Myocyte (in vitro differentiated cells): ENCODE data around the gene KRT78. TPM values are rescaled to one million over a fixed set of nuclear protein-coding genes. Genes with fewer than 3 reads are reported as not detected.

Experiments used
- DNase-seq: peaks from one replicate; pipeline ENCODE4 v3.0.0-alpha.2; 2012; ENCODE audit warnings: low read depth
- total RNA-seq: library from RNA; depleted of rRNA; stranded (reverse); fragments of >200 nt; gene quantifications from 2 replicates; pipeline ENCODE4 v1.2.3, GENCODE V29; 2014

Gene KRT78
- total RNA-seq, 1 donor from 2014 or later, result not detected

DNA sequence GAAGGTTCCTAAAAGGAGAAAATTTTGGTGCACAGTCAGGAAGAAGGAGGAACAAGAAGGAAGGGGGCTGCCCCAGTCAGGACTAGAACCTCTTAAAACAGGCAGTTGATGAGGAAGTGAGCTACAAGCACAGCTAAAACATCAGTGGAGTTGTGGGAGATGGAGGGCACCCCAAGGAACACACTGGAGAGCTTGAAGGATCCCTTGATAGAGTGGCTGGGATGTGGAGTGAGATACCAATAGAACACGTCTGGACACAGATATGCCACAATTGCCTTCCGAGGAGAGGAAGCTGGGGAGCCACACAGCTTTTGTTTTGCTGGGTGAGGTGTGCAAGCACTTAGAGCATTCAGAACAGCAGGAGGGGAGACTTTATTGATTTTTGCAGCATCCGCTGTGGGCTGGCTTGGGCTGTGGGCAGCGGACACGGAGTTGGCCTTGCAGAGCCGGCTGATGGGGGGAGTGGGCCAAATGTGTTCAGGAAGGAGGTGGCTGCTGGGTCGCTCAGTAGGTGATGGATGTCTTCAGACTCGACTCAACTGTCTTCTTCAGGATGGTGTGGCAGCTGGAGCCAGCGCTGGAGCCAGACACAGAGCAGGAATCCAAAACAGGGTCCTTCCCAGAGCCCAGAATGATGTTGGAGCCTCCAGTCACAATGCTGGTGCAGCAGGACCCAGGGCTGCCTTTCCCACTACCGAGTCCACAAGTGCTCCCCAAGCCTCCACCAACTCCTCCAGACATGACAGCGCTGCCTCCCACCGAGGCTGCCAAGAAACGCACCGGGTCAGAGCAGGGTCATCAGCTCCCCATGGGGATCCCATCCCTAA lies 10.0 kb downstream of the KRT78 start:
- DNase-seq, result no peak

DNA sequence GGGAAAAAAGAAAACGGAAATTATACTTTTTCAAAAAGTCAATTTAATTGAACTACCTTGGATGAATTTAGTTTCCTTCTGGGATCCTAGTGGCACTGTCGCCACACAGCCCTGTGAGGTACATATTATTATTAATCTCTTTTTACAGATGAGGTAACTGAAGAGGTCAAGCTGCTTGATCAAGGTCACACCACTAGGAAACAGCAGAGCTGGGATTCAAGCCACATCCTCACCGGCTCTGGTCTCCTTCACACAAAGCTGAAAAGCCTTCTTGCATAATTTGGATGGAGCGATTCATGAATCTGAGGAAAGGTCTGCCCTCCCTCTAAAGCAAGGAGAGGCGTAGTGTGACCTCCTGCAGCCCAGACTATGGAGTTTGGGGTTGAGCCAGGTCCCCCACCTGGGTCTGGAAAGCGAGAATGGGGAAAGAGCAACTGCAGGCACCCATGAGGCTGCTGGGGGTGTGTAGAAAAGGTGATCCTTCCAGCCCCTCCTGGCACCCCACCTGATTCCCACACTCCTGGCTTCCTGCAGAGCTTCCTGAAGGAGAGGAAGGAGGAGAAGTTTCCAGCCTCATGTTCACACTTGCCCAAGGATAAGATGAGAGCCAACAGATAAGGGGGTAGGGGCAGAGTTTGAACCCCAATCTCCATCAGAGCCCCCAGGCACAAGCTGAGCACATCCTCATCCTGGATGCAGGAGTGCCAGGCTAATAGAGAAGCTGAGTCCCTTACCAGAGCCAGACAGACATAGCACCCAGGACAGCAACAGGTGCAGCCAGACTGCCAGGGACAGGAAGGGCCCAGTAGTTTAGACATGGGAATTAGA lies 10.8 kb downstream of the KRT78 start:
- DNase-seq, result peak; percentile 16

DNA sequence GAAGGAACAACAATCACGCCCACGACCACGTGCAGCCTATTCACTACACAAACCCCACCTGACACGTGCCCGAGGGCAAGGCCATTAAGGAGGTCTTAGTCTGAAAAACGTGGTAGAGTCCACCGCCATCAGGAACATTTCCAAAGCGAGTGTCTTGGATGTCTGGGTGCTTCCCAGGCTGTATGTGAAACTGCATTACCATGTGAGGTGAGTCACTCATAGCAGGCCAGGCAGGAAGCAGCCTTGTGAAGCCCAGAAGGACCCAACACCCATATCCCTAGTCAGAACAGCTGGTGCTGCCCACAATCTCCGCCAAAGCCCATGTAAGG lies 11.4 kb downstream of the KRT78 start:
- DNase-seq, result peak; percentile 70

DNA sequence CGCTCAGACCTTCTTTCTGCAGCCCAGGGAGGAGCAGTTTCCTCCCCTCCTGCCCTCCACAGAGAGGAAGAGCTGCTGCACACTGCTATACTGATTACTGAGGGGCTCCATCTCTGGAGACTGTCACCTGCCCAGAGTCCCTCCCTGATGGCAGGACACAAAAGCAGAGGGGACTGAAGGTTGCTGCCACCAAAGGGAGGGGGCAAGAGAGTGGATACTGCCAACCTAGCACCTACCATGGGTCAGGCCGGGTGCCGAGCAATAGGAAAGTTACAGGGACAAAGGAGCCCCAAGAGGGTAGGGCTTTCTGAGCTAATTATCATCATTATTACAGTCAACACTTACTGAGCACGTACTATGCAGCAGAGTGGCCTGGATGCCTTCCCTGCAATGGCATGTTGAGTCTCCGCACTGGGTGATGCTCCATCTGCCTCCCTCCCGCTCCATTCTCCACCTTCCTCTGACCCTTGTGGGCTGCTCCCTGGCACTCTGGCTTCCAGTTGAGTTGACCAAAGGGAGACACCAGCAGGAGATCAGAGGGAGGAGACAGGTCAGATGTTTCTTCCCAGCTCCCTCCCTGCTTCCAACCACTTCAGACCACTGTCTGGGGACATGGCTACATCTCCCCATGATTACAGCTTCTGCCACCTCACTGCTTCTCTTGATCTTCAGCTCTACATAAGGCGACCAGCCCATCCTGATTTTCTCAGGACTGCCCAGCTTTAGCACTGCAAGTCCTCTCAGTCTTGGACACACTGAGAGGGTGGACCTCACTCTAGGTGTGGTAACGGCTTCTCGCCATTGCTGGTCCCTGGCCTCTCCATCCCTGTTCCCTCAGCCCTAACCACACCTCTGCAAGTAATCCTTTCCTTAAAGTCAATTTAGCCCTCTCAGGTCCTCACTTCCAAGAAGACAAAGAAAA lies 12.0 kb downstream of the KRT78 start:
- DNase-seq, result no peak

DNA sequence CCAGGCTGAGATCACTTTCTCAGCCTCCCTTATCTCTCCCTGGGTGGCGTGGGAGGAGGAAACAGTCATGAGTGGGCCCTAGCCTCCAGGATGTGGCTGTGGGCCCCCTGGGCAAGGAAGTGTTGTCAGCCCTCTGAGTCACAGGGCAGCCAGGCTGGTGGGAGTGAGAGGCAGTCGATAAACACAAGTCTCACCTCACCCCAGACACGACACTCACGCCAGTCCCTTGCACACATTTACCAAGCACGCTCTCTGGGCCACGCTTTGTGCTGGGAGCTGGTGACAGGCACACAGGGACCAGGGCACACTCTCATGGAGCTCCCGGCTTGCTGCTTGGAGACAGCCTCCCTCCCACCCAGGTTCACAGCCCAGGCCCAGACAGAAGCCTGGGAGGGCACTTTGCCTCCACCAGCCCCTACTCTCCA lies 12.7 kb downstream of the KRT78 start:
- no peak for DNase-seq

DNA sequence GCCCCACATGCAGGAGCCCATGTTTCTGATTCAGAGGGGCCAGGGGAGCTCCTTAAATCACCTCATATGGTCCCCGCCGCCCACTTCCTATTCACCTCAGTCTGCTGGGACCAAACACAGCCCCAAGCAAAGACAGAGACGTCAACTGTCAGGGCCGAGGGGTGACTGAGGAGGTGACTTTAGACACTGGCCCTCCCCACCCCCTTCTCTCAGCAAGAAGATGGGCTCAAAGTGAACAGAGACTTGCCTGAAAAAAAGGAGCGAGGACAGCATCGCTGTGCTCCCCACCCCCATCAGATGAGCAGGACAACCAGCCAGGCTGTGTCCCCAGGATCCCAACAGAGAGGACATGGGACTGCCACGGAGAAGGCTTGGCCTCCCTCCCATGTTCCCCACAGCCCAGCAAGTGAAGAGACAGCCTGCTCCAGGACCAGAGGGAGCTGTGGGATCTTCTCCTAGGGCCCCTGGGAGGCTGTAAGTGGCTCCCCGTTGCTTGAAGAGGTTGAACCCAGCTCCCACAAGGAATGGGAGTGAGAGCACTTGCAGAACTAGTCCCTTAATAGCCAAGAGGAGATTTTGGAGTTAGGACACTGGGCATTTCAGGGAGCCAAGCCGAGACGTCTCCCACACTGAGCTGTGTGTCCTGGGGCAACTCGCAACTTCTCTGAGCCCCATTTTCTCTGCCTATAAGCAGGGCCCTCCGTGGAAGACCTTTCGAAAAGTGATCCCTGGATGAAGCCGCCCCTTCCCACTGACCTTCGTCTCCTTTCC lies 13.3 kb downstream of the KRT78 start:
- DNase-seq, result no peak

DNA sequence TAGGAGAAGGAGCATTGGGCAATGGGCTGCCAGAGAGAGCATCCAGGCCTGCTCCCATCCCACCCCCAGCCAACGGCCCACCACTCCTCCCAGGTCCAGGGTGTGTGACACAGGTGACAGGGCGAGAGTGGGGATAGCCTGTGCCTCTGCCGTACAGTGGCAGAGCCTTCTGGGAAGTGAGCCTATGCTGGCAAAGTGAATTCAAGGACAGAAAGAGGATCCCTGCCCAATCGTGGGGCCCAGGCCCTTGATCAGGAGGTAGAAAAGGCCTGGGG lies 14.1 kb downstream of the KRT78 start:
- DNase-seq, result no peak

DNA sequence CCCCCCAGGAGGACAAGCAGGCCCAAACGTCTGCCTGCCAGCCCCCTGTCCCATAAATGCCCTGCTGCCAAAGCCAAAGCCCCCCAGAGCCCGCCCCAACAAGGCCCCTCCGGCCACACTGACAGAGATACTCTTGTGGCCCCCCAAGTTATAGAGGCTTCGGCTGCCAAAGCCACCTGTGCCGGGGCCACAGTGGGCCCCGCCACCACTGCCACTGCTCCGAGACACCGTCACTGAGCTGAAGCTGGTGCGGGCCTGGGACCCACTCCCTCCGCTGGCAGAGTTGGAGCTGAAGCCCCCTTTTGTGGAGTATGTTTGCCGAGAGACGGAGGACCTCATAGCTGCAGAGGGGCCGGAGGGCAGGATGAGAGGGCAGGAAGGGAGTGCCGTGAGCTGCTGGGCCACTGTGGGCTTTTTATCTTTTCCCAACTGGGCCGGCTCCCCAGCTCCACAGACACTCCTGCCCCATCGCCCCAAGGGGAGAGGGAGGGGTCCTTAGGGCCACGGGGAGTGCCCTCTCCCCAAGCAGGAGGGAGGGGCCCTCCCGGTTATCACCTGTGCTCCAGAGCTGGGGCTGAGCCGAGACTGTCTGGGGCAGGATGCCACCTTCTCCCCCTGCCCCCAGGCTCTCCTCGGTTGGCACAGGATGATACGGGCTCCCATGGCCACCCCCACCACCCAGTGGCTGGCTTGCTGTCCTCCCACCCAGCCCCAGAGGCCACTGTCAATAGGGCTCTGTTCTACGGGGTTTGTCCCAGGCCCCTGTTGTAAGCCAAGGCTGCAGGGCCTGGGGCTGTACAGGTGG lies 14.7 kb downstream of the KRT78 start, which contains the start of gene KRT79:
Gene KRT79, minus strand, starts transcription at position 390 of the 805 bp plus-strand sequence. Its CDS starts 51 bp downstream, at position 339.
- DNase-seq, result no peak

DNA sequence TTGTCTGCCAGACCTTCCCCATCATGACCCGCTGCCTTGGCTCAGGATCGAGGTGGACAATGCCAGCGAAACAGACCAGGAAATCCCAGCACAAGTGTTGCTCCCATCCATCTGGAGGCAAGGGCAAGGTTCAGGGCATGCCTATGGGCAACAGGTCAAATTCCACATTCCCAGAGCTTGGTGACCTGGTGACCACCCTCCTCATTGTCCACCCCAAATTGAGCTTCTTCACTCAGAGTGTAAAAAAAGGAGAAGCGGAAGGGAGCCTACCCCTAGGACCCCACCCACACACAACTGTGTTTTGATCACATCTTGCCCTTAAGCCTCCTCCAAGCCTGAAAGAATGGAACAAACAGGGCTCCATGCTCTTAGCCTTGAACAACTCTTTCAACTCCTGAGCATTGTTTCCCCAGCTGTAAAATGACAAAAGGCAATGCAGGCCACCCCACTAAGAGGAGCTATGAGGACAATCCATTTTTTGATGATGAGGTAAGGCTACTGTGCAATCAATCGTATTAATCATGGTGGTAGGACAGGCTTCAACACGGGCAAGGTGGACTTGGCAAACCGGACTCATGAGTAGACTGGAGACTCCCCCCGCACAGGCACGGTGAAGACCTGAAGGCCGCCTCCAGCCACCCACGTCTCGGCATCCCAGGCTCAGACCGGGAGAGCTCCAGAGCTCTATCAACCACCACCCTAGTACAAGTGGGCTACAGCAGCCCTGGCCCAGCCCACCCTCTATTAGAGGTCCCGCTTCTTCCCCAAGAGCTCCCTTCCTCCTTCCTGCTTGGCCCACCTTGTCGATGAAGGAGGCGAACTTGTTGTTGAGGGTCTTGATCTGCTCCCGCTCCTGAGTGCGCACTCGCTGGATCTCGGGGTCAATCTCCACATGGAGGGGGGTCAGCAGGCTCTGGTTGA lies 15.5 kb downstream of the KRT78 start:
- no peak for DNase-seq

DNA sequence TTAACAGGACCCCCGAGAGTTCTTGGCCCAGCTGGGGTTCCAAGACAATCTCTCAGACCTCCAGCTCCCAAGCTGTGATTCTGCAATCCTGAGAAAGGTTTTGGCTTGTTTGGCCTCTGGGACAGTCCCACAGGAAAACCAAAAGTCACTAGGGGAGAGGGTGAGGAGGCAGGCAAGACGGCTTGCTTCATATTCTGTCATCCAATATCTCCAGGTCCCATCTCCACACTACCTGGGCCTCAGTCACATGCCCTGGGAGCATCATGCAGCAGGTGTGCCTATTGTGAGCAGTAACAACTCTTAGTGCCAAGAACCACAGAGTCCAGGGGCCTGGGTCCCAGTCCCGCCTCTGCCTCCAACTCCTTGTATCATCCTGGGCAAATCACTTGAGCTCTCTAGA lies 16.3 kb downstream of the KRT78 start:
- DNase-seq, result no peak

DNA sequence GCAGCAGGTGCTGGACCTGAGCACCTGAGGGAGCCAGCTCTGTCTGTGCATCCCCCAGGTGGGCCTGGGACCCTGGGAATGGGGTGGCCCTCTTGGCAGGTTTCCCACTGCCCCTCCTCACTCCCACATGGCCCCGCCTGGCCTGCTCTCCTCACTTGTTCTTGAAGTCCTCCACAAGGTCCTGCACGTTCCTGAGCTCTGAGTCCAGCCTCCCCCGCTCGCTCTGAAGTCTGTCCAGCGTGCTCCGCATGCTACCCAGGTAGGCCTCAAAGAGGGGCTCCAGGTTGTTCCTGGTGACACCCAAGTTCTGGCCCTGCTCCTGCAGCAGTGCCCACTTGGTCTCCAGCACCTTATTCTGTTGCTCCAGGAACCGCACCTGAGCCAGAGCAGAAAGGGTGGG lies 17.5 kb downstream of the KRT78 start:
- no peak for DNase-seq

DNA sequence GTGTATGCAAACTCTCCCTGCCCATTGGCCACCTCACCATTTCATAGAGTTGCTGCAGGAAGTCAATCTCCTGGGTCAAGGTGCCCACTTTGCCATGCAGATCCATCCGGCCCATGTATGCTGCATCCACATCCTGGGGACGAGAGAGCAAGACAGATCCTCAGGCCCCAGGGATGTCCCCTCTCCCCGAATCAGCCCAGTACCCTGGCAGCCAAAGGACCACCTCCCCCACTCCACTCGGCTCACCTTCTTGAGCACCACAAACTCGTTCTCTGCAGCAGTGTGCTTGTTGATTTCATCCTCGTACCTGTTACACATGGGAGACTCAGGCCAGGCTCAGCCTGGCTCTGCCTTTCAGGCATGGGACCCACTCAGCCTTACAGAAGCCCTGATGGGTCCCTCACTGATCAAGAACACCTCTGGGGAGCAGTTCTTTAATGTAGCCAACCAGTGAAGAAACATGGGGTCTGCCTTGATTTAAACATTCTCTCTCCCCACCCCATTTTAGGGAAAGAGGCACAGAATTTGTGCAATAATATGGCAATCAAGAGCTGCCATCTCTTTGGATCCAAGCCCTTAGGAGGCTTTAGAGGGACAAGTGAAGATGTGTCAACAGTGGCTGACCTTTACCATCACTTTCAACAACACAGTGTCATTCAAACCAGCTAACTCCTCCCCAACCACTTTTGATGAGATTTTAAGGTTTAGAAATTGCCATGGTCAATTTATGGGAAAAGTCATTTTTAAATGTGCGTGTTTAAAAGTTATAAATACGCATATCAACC lies 18.6 kb downstream of the KRT78 start:
- DNase-seq, result no peak

DNA sequence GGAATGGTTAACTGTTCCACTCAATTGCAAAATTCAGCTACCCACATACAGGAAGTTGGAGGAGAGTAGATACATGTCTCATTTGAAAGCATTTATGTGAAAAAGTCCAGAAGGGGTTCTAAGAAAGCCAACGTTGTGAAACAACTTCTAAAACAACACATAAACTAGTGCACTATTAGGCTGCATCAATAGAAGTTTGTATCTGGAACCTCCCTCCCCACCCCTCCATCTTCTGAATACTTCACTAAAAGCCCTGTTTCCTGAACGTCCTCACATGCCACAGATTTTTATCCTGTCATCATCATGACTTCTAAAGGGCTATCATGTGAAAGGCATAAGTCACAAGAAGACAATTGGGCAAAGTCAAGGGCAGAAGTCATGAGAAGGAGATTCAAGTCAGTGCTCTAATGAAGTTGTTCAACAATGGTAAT lies 20.2 kb downstream of the KRT78 start:
- DNase-seq, result no peak

DNA sequence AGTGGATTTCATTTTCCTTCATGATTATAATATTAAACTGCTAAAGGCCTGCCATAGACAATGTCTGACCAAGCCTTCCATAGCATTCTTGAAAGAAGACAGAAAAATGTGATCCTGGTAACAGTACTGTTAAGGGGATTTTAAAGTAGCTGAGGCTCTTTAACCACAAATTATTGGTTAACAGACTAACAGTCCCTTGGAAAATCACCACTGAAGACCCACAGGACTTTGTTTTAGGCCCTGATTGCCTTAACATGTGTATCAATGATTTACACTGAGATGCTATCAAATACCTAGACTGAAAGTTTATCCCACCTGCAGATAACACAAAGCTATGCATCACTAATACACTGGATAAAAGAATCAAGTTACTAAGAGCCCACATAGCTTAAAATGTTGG lies 20.6 kb downstream of the KRT78 start:
- no peak for DNase-seq

DNA sequence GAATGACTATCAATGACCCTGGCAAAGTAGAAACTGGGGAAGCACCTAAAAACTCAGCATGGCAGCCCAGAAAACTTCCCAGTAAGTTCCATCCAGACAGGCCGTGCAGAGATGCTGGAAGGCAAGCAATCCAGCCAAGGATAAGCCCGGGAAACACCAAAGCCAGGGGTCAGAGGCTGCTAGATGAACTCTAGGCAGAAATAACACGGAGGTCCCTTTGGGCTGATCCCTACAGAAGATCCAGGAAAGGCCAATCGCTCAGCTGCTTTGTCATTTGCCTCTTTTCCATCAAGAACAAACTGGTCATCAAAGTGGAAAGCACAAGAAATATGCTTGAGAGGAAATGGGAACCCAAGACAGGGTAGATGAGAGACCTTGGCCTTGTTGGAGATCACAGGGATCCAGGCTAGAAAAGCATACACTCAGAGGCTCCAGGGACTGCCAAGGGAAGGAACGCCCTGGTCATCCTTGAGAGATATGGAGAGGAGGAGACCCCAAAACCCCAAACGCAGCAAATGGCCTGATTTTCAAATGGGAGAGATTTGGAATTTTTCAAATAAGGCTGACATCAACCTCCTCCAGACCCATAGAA lies 21.2 kb downstream of the KRT78 start:
- DNase-seq, result no peak

DNA sequence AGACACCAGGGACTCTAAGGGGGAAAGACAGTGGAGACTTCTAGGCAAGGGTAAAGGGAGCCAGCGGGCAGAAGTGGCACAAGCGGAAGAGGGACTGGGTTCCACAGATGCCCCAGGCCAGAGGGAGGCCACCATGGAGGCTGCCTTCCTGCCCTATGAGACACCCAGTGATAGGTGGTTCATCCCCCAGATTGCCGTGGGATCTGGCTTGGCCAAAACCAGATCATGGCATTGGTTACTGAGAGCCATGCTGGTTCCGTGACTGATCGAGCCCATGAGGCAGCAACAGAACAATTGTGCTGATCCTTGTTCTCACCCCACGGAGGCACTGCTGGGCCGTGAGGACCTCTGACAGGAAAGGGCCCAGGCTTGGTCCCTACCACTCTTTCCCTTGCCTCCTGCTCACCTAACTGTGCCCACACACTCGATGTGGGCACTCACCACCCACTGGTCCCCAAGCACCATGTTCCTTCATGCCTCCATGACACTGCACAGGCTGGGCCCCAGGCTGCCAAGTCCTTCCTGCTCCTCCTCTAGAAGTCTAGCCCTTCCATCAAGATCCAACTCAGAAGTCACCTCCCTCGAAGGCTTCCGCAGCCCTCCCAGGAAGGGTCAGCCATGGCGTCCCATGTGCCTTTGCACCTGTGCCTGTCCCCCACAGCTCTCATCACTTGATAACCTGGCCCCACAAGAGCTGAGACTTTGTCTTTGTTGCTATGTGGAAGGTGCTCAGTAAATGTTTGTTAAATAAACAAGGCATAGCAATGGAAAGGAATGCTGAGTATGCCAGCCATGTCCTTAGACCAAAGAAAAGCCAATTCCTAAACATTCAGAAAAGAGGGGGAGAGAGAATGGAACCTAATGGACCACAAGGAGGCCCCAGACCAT lies 21.9 kb downstream of the KRT78 start:
- DNase-seq, result no peak

DNA sequence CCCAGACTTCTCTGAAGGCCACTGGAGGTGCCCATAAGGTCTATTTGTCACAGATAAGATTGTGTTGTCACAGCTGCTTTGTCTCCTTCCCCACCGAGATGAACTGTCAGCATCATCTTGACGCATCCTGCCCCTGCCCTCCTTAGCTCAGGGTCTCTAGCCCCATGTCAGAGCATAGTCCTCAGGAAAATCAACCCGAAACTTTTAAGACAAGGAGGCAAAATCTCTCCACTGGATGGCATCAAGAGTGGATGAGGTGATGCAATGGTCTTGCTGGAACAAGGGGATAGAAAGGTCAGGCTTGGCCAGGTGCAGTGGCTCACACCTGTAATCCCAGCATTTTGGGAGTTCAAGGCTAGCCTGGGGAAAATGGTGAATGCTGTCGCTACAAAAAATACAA lies 22.8 kb downstream of the KRT78 start:
- no peak for DNase-seq
